HepG2 (cell line): ENCODE results near the gene LILRB5. TPM values are rescaled to one million over a fixed set of nuclear protein-coding genes. Genes with fewer than 3 reads are reported as not detected.

Source experiments
- IKZF1 ChIP-seq: fragments of 450-650 bp; IDR thresholded peaks from 2 replicates; pipeline ENCODE4 v1.7.1; 2016
- JDP2 ChIP-seq: sonication (generic); formaldehyde crosslinking; IDR thresholded peaks from 2 replicates; pipeline ENCODE4 v1.8.1; 2022; ENCODE audit warnings: missing genetic modification reagents, borderline replicate concordance
- MAFF ChIP-seq: IDR thresholded peaks from 2 replicates; pipeline ENCODE4 v1.6.1; 2011; ENCODE audit warnings: low read depth, low read length, improper control_type of control experiment
- MIER2 ChIP-seq: IDR thresholded peaks from 2 replicates; pipeline ENCODE4 v1.6.1; 2016; ENCODE audit warnings: missing biosample characterization, missing genetic modification reagents
- MYC ChIP-seq: sonication (generic); formaldehyde crosslinking; IDR thresholded peaks from 2 replicates; pipeline ENCODE4 v1.9.0; 2021; ENCODE audit warnings: missing genetic modification reagents, borderline replicate concordance
- NAIF1 ChIP-seq: sonication (generic); formaldehyde crosslinking; IDR thresholded peaks from 2 replicates; pipeline ENCODE4 v1.5.0; 2020; ENCODE audit warnings: mild to moderate bottlenecking, missing genetic modification reagents, borderline replicate concordance
- NKX3-1 ChIP-seq: sonication (generic); formaldehyde crosslinking; IDR thresholded peaks from 2 replicates; pipeline ENCODE4 v1.5.0; 2020; ENCODE audit warnings: missing genetic modification reagents
- POLR2A ChIP-seq, 2 experiments: IDR thresholded peaks; 2 replicates each; pipeline ENCODE4 v1.6.1; 2011; ENCODE audit warnings: low read depth in 2 of 2, low read length in 2 of 2, mild to moderate bottlenecking in 1 of 2, moderate library complexity in 1 of 2; ENCODE audit not compliant: insufficient read depth in 1 of 2
- TCF12 ChIP-seq, 2 experiments: fragments of 450-650 bp in 1 of 2; sonication (generic) in 1 of 2; formaldehyde crosslinking in 1 of 2; IDR thresholded peaks; 2 replicates each; pipeline versions ENCODE4 v1.6.1 to v1.8.0; 2017 to 2022; ENCODE audit warnings: antibody characterized with exemption in 1 of 2, mild to moderate bottlenecking in 1 of 2, missing genetic modification reagents in 1 of 2, moderate library complexity in 1 of 2
- ZBTB7B ChIP-seq: sonication (generic); formaldehyde crosslinking; IDR thresholded peaks from 2 replicates; pipeline ENCODE4 v1.4.0; 2020; ENCODE audit warnings: missing genetic modification reagents
- ZEB1 ChIP-seq: IDR thresholded peaks from 2 replicates; pipeline ENCODE4 v1.6.1; 2012; ENCODE audit warnings: mild to moderate bottlenecking, low read depth, inconsistent platforms; ENCODE audit not compliant: insufficient replicate concordance
- ZNF121 ChIP-seq: sonication (generic); formaldehyde crosslinking; IDR thresholded peaks from 2 replicates; pipeline ENCODE4 v1.5.0; 2020; ENCODE audit warnings: mild to moderate bottlenecking, missing genetic modification reagents
- polyA plus RNA-seq, 8 experiments: library from polyadenylated mRNA; depleted of rRNA in 3 of 8; stranded (reverse) in 7 of 8; unstranded in 1 of 8; fragments of >200 nt; fragmentation: Illumina TruSeq in 4 of 8; extraction: Trizol in 4 of 8; gene quantifications; 2 replicates each; pipeline versions ENCODE4 v1.2.1 to v1.2.3, GENCODE V29; 2011 to 2016; ENCODE audit warnings: low read depth in 4 of 8, missing spikeins in 1 of 8, mixed read lengths in 1 of 8; ENCODE audit not compliant: insufficient read depth in 1 of 8
- total RNA-seq, 5 experiments: library from RNA; depleted of rRNA; stranded (reverse); fragments of >200 nt; fragmentation: Illumina TruSeq; extraction: Trizol; gene quantifications; 2 replicates each; pipeline ENCODE4 v1.2.3, GENCODE V29; 2016; ENCODE audit warnings: low read depth in 1 of 5
- TF ChIP-seq, protein P1 (sequence below): sonication (generic); formaldehyde crosslinking; IDR thresholded peaks from 2 replicates; pipeline ENCODE4 v1.8.1; 2023; ENCODE audit warnings: mild to moderate bottlenecking, missing genetic modification reagents
- TF ChIP-seq, protein P2 (sequence below): sonication (generic); formaldehyde crosslinking; IDR thresholded peaks from 2 replicates; pipeline ENCODE4 v1.5.0; 2020; ENCODE audit warnings: missing genetic modification reagents
- TF ChIP-seq, protein P3 (sequence below): sonication (generic); formaldehyde crosslinking; IDR thresholded peaks from 2 replicates; pipeline ENCODE4 v1.5.1; 2020; ENCODE audit warnings: missing genetic modification reagents, mild to moderate bottlenecking, borderline replicate concordance
- TF ChIP-seq, protein P4 (sequence below), 2 experiments: sonication (generic) in 1 of 2; formaldehyde crosslinking in 1 of 2; IDR thresholded peaks; 2 replicates each; pipeline versions ENCODE4 v1.4.0 to v1.6.1; 2016 to 2020; ENCODE audit warnings: borderline replicate concordance in 1 of 2, low read depth in 1 of 2, mild to moderate bottlenecking in 1 of 2, missing genetic modification reagents in 1 of 2
- TF ChIP-seq, protein P5 (sequence below): sonication (generic); formaldehyde crosslinking; IDR thresholded peaks from 2 replicates; pipeline ENCODE4 v1.5.1; 2020; ENCODE audit warnings: mild to moderate bottlenecking, moderate library complexity, missing genetic modification reagents
- TF ChIP-seq, protein P6 (sequence below): sonication (generic); formaldehyde crosslinking; IDR thresholded peaks from 2 replicates; pipeline ENCODE4 v1.8.1; 2023; ENCODE audit warnings: mild to moderate bottlenecking, missing genetic modification reagents, borderline replicate concordance

LILRB5 gene
- total and polyA plus RNA-seq, 2 of the 13 experiments (the other 11 are each of a cell fraction or from before 2014, with no cell fraction given), result not detected

DNA sequence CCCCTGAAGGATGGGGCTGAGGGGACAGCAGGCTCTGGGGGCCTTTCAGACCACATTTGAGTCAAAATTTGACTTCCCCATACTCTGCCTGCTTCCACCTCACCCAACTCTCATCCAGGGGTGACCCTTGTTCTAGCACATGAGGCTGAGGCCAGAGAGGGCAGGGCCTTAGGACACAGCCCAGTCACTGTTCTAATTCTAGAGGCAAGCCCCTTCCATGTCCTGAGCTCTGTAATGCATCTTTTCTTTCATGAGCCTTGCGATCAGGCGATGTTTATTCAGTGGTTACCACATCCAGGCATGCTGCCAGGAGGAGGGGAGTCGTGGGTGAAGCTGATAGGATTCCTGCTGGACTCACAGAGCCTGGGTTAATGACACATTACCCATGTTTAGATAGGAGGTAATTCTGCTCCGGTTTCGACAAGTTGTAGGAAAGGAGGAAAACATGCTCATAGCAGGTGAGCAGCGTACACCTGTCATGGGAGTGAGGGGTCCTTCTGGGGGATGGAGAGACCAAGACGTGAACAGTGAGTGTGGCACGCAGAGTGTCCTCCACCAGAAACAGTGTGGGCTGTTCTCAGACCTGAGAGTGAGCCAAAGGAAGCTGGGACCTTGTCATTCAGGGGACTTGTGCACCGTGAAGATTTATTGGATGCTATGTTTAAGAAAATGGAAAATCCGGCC is 47.1 kb downstream of the LILRB5 start (continued):
- TF ChIP-seq, protein P1, sequence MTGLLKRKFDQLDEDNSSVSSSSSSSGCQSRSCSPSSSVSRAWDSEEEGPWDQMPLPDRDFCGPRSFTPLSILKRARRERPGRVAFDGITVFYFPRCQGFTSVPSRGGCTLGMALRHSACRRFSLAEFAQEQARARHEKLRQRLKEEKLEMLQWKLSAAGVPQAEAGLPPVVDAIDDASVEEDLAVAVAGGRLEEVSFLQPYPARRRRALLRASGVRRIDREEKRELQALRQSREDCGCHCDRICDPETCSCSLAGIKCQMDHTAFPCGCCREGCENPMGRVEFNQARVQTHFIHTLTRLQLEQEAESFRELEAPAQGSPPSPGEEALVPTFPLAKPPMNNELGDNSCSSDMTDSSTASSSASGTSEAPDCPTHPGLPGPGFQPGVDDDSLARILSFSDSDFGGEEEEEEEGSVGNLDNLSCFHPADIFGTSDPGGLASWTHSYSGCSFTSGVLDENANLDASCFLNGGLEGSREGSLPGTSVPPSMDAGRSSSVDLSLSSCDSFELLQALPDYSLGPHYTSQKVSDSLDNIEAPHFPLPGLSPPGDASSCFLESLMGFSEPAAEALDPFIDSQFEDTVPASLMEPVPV, result no peak
- TF ChIP-seq, protein P2, sequence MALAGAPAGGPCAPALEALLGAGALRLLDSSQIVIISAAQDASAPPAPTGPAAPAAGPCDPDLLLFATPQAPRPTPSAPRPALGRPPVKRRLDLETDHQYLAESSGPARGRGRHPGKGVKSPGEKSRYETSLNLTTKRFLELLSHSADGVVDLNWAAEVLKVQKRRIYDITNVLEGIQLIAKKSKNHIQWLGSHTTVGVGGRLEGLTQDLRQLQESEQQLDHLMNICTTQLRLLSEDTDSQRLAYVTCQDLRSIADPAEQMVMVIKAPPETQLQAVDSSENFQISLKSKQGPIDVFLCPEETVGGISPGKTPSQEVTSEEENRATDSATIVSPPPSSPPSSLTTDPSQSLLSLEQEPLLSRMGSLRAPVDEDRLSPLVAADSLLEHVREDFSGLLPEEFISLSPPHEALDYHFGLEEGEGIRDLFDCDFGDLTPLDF, result no peak
- TF ChIP-seq POLR2A (IDR thresholded peaks at IDR 0.05; ENCODE audit: insufficient read depth in 1 of 2, low read depth in 2 of 2, low read length in 2 of 2), result peak; percentile 16 to 52; a peak in 3 of 4 replicates
- TF ChIP-seq, protein P3, sequence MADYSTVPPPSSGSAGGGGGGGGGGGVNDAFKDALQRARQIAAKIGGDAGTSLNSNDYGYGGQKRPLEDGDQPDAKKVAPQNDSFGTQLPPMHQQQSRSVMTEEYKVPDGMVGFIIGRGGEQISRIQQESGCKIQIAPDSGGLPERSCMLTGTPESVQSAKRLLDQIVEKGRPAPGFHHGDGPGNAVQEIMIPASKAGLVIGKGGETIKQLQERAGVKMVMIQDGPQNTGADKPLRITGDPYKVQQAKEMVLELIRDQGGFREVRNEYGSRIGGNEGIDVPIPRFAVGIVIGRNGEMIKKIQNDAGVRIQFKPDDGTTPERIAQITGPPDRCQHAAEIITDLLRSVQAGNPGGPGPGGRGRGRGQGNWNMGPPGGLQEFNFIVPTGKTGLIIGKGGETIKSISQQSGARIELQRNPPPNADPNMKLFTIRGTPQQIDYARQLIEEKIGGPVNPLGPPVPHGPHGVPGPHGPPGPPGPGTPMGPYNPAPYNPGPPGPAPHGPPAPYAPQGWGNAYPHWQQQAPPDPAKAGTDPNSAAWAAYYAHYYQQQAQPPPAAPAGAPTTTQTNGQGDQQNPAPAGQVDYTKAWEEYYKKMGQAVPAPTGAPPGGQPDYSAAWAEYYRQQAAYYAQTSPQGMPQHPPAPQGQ (CRISPR knock-in tag), result no peak
- TF ChIP-seq IKZF1, result no peak
- TF ChIP-seq TCF12 (IDR thresholded peaks at IDR 0.05), result no peak
- no peak for TF ChIP-seq TCF12 (CRISPR knock-in tag; IDR thresholded peaks at IDR 0.05)
- no peak for TF ChIP-seq ZEB1
- TF ChIP-seq, protein P4, sequence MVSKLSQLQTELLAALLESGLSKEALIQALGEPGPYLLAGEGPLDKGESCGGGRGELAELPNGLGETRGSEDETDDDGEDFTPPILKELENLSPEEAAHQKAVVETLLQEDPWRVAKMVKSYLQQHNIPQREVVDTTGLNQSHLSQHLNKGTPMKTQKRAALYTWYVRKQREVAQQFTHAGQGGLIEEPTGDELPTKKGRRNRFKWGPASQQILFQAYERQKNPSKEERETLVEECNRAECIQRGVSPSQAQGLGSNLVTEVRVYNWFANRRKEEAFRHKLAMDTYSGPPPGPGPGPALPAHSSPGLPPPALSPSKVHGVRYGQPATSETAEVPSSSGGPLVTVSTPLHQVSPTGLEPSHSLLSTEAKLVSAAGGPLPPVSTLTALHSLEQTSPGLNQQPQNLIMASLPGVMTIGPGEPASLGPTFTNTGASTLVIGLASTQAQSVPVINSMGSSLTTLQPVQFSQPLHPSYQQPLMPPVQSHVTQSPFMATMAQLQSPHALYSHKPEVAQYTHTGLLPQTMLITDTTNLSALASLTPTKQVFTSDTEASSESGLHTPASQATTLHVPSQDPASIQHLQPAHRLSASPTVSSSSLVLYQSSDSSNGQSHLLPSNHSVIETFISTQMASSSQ (IDR thresholded peaks at IDR 0.05; ENCODE audit: low read depth), result peak; percentile 70; the same call in 1 of the 2 replicates
- TF ChIP-seq, protein P4 (CRISPR knock-in tag; IDR thresholded peaks at IDR 0.05; ENCODE audit: borderline replicate concordance), result peak; percentile 83; the same call in 1 of the 2 replicates
- no peak for TF ChIP-seq NAIF1 (CRISPR knock-in tag)
- TF ChIP-seq, protein P5, sequence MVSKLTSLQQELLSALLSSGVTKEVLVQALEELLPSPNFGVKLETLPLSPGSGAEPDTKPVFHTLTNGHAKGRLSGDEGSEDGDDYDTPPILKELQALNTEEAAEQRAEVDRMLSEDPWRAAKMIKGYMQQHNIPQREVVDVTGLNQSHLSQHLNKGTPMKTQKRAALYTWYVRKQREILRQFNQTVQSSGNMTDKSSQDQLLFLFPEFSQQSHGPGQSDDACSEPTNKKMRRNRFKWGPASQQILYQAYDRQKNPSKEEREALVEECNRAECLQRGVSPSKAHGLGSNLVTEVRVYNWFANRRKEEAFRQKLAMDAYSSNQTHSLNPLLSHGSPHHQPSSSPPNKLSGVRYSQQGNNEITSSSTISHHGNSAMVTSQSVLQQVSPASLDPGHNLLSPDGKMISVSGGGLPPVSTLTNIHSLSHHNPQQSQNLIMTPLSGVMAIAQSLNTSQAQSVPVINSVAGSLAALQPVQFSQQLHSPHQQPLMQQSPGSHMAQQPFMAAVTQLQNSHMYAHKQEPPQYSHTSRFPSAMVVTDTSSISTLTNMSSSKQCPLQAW (CRISPR knock-in tag), result peak; percentile 86
- no peak for TF ChIP-seq NKX3-1 (CRISPR knock-in tag)
- TF ChIP-seq MYC (CRISPR knock-in tag), result no peak; the same call in 1 of the 2 replicates
- TF ChIP-seq JDP2, result no peak; the same call in 1 of the 2 replicates
- TF ChIP-seq, protein P6, sequence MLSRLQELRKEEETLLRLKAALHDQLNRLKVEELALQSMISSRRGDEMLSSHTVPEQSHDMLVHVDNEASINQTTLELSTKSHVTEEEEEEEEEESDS, result no peak
- TF ChIP-seq MAFF, result no peak
- no peak; the same call in 1 of the 2 replicates for TF ChIP-seq ZBTB7B (CRISPR knock-in tag)
- TF ChIP-seq ZNF121 (CRISPR knock-in tag), result no peak
- TF ChIP-seq MIER2 (CRISPR knock-in tag), result peak; percentile 37; the same call in 1 of the 2 replicates
